Astrocyte (in vitro differentiated cells and primary cell): ENCODE results near the gene TPO.

ENCODE experiments used
- CTCF ChIP-seq: IDR thresholded peaks from 2 replicates; pipeline ENCODE4 v1.5.1; 2011; ENCODE audit warnings: low read depth, mild to moderate bottlenecking, inconsistent platforms, low read length, moderate library complexity; ENCODE audit not compliant: insufficient read depth
- EZH2 ChIP-seq: IDR thresholded peaks from 2 replicates; pipeline ENCODE4 v1.6.1; 2012; ENCODE audit warnings: mild to moderate bottlenecking, low read length, inconsistent platforms; ENCODE audit not compliant: insufficient read depth

GRCh38 chr2:1454346-1454745 is 41.1 kb downstream of the TPO start:
- TF ChIP-seq CTCF (no peak), EZH2 (no peak)
